Raji (cell line): Measurements from ENCODE around the gene TMEM52B.

Source experiments
- POLR2A ChIP-seq: IDR thresholded peaks from 2 replicates; pipeline ENCODE4 v1.6.1; 2011; ENCODE audit warnings: low read depth, low read length, control low read depth; ENCODE audit not compliant: insufficient read depth

Gene TMEM52B

DNA sequence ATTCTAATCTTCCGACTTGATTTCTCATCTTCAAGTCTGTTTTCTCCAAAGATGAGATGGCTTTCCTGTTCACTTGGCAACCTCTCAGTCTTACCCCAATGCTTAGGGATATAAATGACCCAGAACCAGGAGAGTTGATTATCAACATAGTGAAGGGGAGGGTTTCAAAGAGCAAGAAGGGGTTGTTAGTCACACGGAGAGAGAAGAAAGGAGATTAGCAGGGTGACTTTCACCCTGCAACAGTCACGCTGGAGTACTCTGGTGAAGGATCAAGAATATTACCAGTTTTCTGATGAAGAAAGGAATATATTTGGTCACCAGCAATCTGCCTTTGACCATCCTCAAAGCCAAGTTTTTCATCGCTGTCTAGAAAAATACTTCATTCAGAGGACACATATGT, at the start of gene TMEM52B:
TSS of gene TMEM52B (plus strand) at position 212 of the 400 bp plus-strand sequence. CDS start 543 bp downstream, outside the sequence.
- no peak for TF ChIP-seq POLR2A

DNA sequence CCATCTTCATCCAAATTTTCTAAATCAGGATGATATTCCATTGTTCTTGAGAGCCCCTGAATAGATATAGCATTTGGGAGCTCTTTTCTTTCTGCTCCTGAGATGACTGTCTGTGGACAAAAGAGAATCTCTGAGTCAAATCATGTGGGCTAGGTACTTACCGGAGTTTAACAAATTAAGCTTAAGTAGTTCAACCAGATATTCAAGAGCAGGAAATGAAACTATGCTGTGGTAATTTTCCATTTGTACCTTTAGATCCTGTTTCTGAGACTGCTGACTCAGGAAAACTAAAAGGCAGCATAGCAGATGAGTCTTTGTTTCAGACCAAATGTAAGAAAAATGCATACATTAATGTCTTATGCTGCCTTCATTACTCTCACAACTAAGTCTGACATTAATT, 48.8 kb upstream of the TMEM52B start, which contains the start of gene CLEC7A:
TSS of gene CLEC7A (minus strand) at position 158 of the 400 bp plus-strand sequence. CDS start at position 41, 117 bp downstream.
- TF ChIP-seq POLR2A: no peak

- TF ChIP-seq POLR2A: no peak
Measured at GRCh38 chr12:10131111-10131690, 47.6 kb upstream of the TMEM52B start.

- no peak for TF ChIP-seq POLR2A
Measured at GRCh38 chr12:10132850-10133370, 45.9 kb upstream of the TMEM52B start.

- no peak for TF ChIP-seq POLR2A
Measured at GRCh38 chr12:10135126-10135525, 43.7 kb upstream of the TMEM52B start.

GRCh38 chr12:10136637-10137205, 42.1 kb upstream of the TMEM52B start:
- TF ChIP-seq POLR2A: no peak

GRCh38 chr12:10140001-10140400, 38.8 kb upstream of the TMEM52B start:
- TF ChIP-seq POLR2A: no peak

- TF ChIP-seq POLR2A: no peak
Measured at GRCh38 chr12:10142976-10143589, 35.7 kb upstream of the TMEM52B start.

GRCh38 chr12:10147714-10148403, 31.0 kb upstream of the TMEM52B start:
- no peak for TF ChIP-seq POLR2A

DNA sequence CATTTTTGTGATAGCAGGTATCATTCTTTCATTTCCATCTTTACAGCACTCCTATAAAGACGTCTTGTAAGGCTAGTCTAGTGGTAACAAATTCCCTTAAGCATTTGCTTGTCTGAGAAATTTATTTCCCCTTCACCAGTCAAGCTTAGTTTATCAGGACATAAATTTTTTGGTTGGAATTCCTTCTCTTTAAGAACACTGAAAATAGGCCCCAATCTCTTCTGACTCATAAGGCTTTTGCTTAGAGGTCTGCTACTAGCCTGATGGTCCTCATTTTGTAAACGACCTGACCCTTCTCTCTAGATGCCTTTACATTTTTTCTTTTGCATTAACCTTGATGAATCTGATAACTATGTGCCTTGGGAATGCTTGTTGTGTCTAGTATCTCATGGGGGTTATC, 27.2 kb upstream of the TMEM52B start:
- no peak for TF ChIP-seq POLR2A

DNA sequence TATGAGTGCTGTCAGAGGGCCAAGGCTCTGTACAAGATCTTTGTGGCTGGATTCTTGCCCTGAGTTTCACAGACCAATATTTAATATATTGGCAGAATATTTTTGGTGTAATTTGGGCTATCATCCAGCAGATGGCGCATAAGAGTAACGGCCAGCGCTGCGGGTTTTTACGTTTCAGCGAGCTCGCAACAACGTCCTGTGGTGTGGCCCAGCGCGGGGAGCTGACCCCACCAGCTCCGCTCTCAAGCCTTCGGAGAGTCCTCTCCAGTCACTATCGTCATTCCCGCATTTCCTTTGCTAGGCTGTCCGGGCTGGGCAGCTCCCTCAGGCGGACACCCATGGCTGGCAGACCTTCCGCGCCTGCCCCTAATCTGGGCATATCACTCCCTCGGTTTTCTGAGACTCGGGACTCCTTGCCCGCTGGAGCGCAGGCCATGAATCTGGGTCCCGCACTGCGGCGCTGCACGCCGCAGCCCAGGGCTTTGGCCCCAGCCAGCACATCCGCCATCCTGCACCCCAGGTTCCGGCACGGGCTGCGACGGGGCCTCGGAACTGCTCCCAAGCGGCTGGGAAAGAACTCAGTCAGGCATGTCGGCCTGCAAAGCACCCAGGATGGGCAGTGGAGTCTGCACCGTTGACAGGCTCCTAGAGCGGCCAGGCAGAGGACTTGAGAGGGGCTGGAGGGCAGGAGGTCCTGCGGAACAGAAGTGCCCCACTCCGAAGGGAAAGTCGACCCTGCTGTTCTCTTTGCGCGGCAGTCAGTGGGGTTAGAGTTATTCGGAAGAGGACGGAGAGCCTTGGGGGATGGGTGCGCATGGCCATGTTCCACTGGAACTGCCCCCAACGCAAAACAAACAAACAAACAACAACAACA, 25.3 kb upstream of the TMEM52B start:
- TF ChIP-seq POLR2A: no peak

- TF ChIP-seq POLR2A: no peak
Measured at GRCh38 chr12:10154145-10154496, 24.7 kb upstream of the TMEM52B start.

GRCh38 chr12:10155966-10156365, 22.9 kb upstream of the TMEM52B start:
- no peak for TF ChIP-seq POLR2A

GRCh38 chr12:10158406-10158805, 20.4 kb upstream of the TMEM52B start:
- no peak for TF ChIP-seq POLR2A

GRCh38 chr12:10159280-10159679, 19.6 kb upstream of the TMEM52B start:
- no peak for TF ChIP-seq POLR2A
